ENCODE results near the gene TXNDC11. TPM values are rescaled to one million over a fixed set of nuclear protein-coding genes. Genes with fewer than 3 reads are reported as not detected.

The TXNDC11 gene
- total RNA-seq, 6 donors from 2014 or later: 81.2 to 148 (median 117) TPM

DNA sequence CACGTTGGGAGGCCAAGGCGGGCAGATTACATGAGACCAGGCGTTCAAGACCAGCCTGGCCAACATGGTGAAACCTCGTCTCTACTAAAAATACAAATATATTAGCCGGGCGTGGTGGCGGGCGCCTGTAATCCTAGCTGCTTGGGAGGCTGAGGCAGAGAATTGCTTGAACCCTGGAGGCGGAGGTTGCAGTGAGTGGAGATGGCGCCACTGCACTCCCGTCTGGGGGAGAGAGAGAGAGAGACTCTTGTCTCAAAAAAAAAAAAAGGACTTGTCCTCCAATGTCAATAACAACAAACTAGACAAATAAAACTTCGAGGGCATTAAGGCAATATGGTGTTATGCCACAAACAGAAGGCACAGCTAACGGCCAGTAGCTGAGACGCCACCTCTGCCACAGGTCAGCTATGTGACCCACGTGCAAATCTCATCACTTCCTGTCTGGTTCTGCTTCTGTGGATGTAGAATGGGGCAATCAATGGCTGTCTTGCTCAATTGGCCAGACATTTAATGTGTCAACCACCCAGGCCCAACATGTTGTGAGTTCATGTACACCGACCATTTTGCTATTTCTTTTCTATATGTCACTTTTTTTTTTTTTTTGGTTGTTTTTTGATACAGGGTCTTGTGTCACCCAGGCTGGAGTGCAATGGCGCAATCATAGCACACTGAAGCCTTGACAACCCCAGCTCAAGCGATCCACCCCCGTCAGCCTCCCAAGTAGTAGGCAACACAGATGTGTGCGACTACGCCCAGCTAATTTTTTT, 834 bp upstream of the TXNDC11 start:
- TF ChIP-seq CTCF (IDR thresholded peaks at IDR 0.05): no peak
- TF ChIP-seq EP300 (IDR thresholded peaks at IDR 0.05): peak in 1 of 4 donors; percentile 62
- TF ChIP-seq POLR2AphosphoS5 (IDR thresholded peaks at IDR 0.05): peak; percentile 71 to 96
- TF ChIP-seq POLR2A (IDR thresholded peaks at IDR 0.05): peak in 2 of 4 donors; percentile 1 to 14
- Histone ChIP-seq H3K36me3 (peaks cover 0 to 6% (median 5%) of the 10 kb centered on the region in 4 donors), H3K9me3 (no peaks in the 10 kb centered on the region), H3K27me3 (no peaks in the 10 kb centered on the region), H3K4me3 (peak overlapping the region; percentile 24 to 92 (median 79)), H3K4me1 (peaks cover 27 to 40% (median 37%) of the 10 kb centered on the region in 4 donors), H3K27ac (peak overlapping the region; percentile 99)
- 35 to 54% methylated on average over 21 of the region's 21 CpGs for WGBS, 2 donors
- peak; percentile 50 to 71 for ATAC-seq (ENCODE audit: low FRiP score in 2 of 2)
- DNase-seq: peak in 1 of 2 donors; percentile 86

DNA sequence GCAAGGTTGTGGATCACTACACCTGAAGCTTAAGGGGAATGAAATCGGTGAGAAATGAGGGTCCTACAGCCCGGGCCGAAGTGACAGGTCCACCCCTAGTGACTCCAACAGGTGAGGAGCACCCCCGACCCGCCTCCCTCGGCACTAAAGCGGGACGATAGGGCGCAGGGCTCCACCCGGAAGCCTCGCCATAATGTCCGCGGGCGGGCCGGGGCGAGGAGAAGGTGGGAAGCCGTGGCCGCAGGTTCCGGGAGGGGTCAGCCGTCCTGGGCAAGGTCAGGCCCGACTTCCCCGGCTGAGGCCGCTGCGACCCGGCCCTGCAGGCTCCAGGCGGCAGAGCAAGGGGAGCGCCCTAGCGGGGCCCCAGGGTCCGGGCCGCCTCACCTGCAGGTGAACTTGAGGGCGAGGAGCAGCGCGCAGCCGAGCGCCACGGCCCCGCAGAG, 543 bp downstream of the TXNDC11 start:
- peak; percentile 5 to 31 for ATAC-seq (ENCODE audit: low FRiP score in 2 of 2)
- peak in 1 of 2 donors; percentile 56 for DNase-seq
- Histone ChIP-seq H3K36me3 (peaks cover 0 to 14% (median 3%) of the 10 kb centered on the region in 4 donors), H3K4me1 (peaks cover 34 to 51% (median 43%) of the 10 kb centered on the region in 4 donors), H3K27ac (peak overlapping the region; percentile 99), H3K4me3 (peak overlapping the region; percentile 78 to 93 (median 86)), H3K9me3 (no peaks in the 10 kb centered on the region), H3K27me3 (no peaks in the 10 kb centered on the region)
- no peak for TF ChIP-seq POLR2AphosphoS5 (IDR thresholded peaks at IDR 0.05)
- peak in 2 of 6 experiments; percentile 49 to 52 for TF ChIP-seq CTCF (IDR thresholded peaks at IDR 0.05)
- 0 to 4% methylated on average over 11 to 15 of the region's 37 CpGs for WGBS, 2 donors

GRCh38 chr16:11740567-11740966, 2.1 kb downstream of the TXNDC11 start:
- Histone ChIP-seq H3K4me1 (peaks cover 46 to 60% (median 52%) of the 10 kb centered on the region in 4 donors), H3K4me3 (peak overlapping the region in 3 of 4 donors; percentile 78 to 92 (median 80)), H3K27me3 (no peaks in the 10 kb centered on the region), H3K27ac (peak overlapping the region; percentile 99), H3K9me3 (no peaks in the 10 kb centered on the region), H3K36me3 (peaks cover 4 to 30% (median 16%) of the 10 kb centered on the region in 4 donors)
- no peak for DNase-seq
- no peak for ATAC-seq (ENCODE audit: low FRiP score in 2 of 2)
- whole genome bisulfite sequencing, 2 donors: 50 to 57% methylated on average over 3 of the region's 3 CpGs
- TF ChIP-seq POLR2A (IDR thresholded peaks at IDR 0.05): no peak

- peaks cover 51 to 76% (median 60%) of the 10 kb centered on the region in 4 donors for H3K4me1 ChIP-seq
- ATAC-seq (ENCODE audit: low FRiP score in 2 of 2) (no peak), DNase-seq (no peak)
- H3K27ac ChIP-seq: no peak overlapping the region
- 84 to 93% methylated on average over 15 of the region's 15 CpGs for WGBS, 2 donors
- TF ChIP-seq CTCF (IDR thresholded peaks at IDR 0.05) (no peak), EP300 (IDR thresholded peaks at IDR 0.05) (no peak), POLR2A (IDR thresholded peaks at IDR 0.05) (no peak), POLR2AphosphoS5 (IDR thresholded peaks at IDR 0.05) (no peak)
- peaks cover 11 to 43% (median 24%) of the 10 kb centered on the region in 4 donors for H3K36me3 ChIP-seq
- no peaks in the 10 kb centered on the region for H3K27me3 ChIP-seq
- H3K4me3 ChIP-seq: no peak overlapping the region
- no peaks in the 10 kb centered on the region for H3K9me3 ChIP-seq
Observed at GRCh38 chr16:11738742-11739544, 3.7 kb downstream of the TXNDC11 start.

- Histone ChIP-seq H3K27ac (no peak overlapping the region), H3K27me3 (no peaks in the 10 kb centered on the region), H3K36me3 (peaks cover 11 to 55% (median 34%) of the 10 kb centered on the region in 4 donors), H3K4me3 (no peak overlapping the region), H3K9me3 (no peaks in the 10 kb centered on the region), H3K4me1 (peaks cover 43 to 66% (median 54%) of the 10 kb centered on the region in 4 donors)
- DNase-seq: no peak
- ATAC-seq (ENCODE audit: low FRiP score in 2 of 2): no peak
- 61 to 73% methylated on average over 8 of the region's 8 CpGs for WGBS, 2 donors
- TF ChIP-seq EP300 (IDR thresholded peaks at IDR 0.05) (no peak), POLR2AphosphoS5 (IDR thresholded peaks at IDR 0.05) (no peak), POLR2A (IDR thresholded peaks at IDR 0.05) (no peak), CTCF (IDR thresholded peaks at IDR 0.05) (no peak)
Observed at GRCh38 chr16:11737713-11738112, 4.9 kb downstream of the TXNDC11 start.

All from upper lobe of left lung (tissue), 6 donors.